Ammon's horn (tissue), 1 donor: ENCODE data around the gene COL20A1.
A peak's percentile ranks its signal among the peaks of the same experiment; 100 is the strongest.
"Not testable (repeated sequence)": the region's sequence is repeated elsewhere in the genome, so short reads cannot be mapped to it uniquely, and the experiment has no call there.

Source experiments
- DNase-seq: peaks from one replicate; pipeline ENCODE4 v3.0.0-alpha.2; 2016; ENCODE audit warnings: low spot score

Gene COL20A1

DNA sequence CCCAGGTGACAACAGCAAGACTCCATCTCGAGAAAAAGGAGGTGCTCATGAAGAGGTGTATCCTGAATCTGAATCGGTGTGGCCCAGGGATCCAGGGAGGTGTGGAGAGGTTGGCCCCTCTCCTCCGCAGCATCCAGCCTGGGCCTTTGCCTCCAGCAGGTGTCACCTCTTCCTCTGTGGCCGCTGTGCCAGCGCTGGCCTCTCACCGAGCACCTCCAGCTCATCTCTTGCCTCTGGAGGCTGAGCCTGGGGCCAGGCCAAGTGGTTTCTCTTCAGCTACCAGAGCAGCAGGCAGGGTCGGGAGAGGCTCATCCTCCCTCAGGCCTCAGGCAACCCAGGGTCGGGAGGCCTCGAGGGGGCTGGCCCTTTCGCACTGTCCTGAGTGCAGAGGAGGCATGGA, 1.2 kb upstream of the COL20A1 start:
- DNase-seq = no peak

DNA sequence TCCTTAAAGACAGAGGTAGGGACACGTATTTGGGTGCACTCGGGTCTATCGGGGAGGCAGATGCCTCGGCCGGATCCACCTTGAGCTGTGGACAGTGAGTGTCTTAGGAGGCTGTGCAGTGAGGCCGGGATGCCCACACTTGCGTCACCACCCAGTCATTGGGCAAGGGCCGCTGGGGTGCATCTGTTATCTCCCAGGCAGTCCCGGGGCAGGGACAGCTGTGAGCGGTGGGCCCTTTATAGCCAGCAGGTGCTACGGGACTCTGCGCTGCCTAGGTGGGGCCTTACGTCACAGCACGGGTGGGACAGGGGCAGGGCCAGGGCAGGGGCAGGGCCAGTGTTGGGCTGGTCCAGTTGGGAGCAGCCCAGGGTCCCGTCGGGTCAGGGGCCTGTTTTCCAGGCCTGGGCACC, 689 bp upstream of the COL20A1 start:
- DNase-seq = no peak

DNA sequence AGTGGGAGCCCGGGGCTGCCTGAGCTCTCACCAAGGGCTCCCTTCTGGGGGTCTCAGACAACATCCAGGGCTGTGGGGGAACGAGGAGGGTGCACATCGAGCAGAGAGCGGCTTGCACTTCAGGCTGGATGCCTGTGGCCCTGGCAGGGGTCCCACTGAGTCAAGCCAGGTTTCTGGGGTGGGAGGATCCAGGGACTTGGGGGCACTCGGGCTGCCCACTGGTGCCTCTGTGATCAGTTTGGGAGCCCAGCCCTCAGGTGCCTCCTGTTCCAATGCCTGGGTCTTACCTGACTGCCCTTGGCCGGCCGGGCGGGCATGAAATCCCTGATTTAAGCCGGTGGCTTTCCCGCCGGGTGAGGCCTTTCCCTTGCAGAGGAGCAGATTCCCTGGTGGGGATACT, 470 bp downstream of the COL20A1 start:
- DNase-seq = no peak

DNA sequence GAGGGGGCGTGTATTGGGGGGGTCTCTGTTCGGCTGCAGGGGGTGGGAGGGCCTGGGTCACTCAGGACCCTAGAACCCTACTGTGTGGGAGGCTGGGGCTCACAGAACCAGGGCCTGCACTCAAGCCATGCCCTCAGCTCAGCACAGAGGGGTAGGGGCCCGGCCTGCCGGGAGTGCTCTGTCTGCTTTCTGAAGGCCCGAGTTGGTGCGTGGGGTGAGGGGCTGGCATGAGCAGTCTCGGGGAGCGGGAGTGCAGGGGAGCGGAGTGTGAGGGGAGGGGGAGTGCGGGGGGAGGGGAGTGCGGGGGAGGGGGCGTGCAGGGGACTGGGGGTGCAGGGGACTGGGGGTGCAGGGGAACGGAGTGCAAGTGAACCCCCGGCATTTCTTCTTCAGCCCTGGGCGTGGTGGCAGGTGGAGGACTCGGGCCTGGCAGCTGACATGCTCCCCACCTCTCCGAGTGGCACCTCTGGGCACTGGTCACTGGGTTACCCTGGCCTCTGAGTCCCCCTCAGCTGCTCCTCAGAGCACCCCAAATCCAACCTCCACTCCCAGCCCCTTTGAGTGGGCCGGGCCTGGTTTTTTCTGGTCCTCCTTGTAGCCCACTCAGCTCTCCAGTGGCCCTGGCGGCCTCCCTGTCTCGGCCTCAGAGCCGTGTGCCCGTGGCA, 1.0 kb downstream of the COL20A1 start:
- DNase-seq = no peak

DNA sequence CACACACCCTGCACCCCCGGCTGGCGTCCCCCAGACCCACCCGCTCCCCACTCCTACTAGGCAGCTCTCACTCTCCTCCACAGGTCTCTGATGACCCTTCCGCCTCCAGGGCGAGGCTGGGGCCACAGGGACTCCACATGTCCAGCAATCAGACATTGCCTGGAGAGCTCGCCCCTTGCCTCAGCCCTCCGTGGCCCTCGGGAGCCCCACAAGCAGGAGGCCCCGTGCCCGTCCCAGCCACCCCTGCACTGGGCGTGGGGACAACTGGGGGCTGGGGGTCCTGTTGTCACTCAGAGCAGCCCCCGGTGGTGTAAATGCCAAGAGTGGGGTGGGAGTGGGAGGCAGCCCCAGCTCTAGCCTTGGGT, 1.5 kb downstream of the COL20A1 start:
- DNase-seq = no peak

- no peak for DNase-seq
These were observed 2.0 kb downstream of the COL20A1 start for GRCh38 chr20:63295018-63295417.

GRCh38 chr20:63295422-63295821, 2.4 kb downstream of the COL20A1 start:
- peak; percentile 32 for DNase-seq

GRCh38 chr20:63295846-63296245, 2.9 kb downstream of the COL20A1 start:
- no peak for DNase-seq

DNA sequence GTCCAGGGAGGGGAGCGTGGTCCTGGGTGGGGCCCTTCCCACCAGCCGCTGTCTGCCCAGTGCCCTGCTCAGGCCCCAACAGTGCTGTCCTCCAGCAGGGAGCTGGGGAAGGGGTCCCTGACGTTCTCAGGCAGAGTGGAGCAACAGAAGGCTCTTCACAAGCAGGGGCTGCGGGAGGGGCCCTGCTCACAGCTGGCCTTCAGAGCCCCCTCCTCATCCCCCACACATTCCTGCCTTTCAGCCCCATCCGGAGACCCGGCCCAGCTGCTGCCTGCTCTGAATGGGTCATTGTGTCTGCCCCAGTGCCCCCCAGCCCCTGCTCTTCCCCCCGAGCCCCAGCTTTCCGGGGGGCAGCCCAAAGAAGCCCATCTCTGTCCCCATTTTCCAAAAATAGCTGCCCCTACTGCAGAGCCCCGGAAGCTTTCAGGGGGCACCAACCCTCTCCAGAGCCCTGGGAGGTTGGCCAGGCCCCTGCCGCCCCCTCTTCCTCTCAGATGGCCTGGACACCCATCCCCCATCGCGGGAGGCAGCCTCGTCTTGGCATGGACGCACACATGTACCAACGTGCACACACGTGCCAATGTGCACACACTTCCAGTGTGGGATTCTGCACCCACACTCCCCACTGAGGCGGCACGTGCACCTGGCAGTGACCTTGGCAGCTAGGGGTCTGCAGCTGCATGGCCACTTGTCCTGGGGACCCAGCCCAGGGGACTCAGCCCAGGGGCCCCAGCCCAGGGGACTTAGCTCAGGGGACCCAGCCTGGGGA, 3.7 kb downstream of the COL20A1 start:
- DNase-seq = peak; percentile 29

- DNase-seq = no peak
These were observed 4.4 kb downstream of the COL20A1 start for GRCh38 chr20:63297371-63297781.

DNA sequence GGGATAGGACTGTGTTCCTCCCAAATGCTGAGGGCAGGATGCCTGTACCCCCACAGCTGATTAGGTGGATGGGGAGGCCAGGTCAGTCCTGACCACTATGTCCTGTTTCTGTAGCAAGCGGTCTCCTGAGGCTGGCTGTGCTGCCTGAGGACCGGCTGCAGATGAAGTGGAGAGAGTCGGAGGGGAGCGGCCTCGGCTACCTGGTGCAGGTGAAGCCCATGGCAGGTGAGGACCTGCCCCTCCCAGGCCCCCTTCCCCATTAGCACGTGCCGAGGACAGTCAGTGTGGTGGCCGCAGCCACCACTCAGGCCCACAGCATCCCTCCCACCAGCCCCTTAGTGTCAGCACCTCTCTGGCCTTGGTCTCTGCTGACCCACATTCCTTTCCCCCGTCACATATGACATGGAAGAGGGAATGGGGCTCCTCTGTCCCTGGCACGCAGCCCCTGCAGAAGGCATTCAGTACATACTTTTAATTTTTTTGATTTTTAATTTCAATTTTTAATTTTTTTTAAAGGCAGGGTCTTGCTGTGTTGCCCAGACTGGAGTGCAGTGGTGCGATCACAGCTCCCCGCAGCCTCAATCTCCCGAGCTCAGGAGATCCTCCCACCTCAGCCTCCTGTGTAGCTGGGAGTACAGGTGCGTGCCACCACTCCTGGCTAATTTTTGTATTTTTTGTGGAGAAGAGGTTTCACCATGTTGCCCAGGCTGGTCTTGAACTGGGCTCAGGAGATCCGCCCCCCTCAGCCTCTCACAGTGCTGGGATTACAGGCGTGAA, 5.0 kb downstream of the COL20A1 start:
- DNase-seq = no peak

DNA sequence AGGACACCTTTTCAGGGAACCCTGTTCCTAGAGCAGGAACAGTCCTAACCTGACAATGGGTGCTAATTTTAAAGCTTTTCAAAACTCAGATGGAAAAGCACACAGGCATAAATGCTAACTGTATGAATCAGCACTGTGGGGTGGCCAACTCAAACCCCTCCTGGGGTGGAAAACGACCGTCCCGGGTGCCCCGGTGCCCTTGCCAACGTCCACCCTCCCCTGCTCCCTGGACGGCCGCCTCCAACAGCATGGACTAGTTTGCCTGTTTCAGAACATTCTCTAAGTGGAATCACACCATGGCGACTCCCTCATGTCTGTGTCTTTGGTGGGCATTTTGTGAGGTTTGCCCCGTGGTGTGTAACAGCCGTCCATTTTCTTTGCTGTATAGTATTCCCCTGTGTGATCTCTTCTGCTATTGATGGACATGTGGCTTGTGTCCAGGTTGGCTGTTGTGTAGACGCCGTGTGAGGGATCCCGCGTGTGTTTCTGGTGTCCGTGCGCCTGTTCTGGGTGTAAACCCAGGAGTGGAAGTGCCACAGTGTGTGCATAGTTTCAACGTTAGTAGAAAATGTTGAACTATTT, 5.8 kb downstream of the COL20A1 start:
- no peak for DNase-seq

- no peak for DNase-seq
These were observed 8.7 kb downstream of the COL20A1 start for GRCh38 chr20:63301671-63302070.

DNA sequence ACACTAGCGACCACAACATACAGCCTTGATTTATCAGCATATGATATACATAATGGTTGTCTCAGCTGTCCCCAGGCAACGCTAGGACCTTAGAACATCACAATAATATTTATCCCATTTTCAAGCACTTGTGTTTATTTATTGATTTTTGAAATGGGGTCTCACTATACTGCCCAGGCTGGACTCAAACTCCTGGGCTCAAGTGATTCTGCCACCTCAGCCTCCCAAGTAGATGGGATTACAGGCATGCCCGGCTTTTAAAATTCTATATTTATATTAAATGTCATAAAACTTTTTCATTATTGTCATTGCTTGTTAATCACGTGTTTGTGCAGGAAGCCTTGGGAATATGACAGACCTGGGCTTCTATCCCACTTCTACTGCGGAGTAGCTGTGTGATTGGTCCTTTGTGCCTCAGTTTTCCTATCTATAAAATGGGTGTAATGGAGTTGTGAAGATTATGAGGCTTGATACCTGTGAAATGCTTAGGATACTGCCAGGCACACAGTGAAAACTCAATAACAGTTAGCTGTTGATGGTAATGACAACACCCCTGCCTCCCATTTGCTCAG, 10.2 kb downstream of the COL20A1 start:
- no peak for DNase-seq

DNA sequence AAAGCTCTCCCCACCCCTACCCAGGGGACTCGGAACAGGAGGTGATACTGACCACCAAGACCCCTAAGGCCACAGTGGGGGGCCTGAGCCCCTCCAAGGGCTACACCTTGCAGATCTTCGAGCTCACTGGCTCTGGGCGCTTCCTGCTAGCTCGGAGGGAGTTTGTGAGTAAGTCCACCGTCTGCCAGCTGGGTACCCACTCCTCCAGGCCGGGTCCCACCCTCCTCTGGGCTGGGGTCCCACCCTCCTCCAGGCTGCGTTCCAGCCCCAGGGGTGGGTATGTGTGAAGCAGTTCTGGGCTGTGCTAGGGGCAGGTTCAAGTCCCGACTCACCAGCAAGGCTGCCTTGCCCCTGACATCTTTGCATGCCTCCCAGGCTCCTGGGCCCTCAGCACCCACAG, 12.4 kb downstream of the COL20A1 start:
- no peak for DNase-seq

DNA sequence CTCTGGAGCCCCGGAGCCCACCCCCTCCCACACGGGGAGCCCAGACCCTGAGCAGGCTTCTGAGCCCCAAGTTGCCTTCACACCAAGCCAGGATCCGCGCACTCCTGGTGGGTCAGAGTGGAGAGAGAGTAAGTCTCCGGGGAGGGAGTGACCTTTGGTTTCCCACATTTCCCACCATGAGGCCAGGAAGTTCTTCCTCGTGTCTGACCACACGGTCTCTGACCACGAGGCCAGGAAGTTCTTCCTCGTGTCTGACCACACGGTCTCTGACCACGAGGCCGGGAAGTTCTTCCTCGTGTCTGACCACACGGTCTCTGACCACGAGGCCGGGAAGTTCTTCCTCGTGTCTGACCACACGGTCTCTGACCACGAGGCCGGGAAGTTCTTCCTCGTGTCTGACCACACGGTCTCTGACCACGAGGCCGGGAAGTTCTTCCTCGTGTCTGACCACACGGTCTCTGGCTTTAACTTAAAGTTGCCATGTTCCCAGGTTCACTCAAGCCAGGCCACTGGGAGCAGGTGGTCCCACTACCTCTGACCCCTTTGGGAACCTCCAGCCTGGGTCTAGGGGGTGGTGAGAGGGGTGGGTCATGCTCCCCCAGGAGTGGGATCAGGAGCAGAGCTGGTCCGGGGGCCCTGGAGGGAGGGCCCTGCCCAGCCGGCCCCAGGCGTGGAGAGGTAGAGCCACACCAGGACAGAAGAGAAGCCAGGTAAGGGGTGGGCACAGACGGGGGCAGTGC, 13.1 kb downstream of the COL20A1 start:
- DNase-seq = not testable (repeated sequence)

DNA sequence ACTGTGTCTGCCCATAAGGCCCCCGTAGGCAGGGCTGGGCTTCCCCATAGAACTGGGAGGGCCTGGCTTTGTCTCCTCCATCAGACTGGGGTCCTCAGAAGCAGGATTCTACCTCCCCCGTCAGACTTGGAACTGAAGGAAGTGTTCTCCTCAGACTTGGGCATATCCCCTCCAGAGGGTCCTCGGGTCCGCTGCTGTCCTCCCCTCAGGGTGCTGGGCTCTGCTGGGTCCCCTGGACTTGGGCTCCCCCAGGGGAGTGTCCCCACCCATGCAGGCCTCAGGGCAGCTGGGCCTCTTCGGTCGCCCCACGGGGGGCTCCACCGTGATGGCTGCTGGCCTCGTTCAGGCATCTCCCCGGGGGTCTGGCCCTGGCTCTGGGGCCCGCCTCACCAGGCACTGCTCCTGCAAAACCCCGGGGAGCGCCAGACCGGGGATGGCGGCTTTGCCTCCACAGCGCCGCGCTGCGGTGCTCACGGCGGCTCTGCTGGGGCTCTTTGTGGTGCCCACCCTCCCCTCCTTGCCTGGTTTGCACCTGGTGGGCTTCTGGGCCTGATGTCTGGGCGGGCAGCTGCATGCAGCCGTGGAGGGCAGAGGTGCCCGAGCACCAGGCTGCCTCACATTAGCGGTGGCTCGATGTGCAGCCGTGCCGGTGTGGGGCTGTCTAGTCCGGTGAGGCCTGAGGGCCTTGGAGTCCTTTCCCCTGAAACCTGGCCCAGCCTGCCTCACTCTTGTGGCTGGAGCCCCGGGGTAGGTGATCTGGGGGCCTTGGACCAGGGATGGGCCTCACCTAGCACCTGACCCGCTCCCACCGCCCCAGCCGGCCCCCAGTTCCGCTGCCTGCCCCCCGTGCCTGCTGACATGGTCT, 13.9 kb downstream of the COL20A1 start:
- no peak for DNase-seq

DNA sequence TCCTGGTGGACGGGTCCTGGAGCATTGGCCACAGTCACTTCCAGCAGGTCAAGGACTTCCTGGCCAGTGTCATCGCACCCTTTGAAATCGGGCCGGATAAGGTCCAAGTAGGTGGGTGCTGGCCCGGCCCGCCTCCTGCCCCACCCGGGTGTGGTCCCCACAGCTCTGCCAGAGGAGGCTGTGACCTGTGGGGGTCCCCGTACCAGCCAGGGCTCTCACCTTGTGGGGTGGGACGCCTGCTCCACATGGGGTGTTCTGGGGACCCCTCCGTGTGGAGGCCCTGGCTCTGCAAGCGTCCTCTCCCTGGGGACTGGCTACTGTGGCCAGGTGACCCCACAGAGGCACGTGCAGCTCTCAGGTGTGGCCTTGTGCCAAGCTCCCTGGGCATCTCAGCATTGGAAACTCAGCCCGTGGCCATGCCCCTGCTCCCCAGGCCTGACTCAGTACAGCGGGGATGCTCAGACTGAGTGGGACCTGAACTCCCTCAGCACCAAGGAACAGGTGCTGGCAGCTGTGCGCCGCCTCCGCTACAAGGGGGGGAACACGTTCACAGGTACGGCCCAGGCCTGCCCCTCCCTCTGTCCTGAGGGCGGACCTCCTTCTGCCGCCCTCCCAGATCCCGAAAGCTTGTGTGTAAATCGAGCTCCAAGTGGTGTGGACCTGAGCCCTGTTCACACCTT, 14.7 kb downstream of the COL20A1 start:
- DNase-seq = no peak

- DNase-seq = no peak
These were observed 15.4 kb downstream of the COL20A1 start for GRCh38 chr20:63308218-63308911.
